K562 (cell line): ENCODE measurements around the gene JUP. TPM values are rescaled to one million over a fixed set of nuclear protein-coding genes. Genes with fewer than 3 reads are reported as not detected.

Source experiments
- CCNT2 ChIP-seq: IDR thresholded peaks from 2 replicates; pipeline ENCODE4 v1.6.1; 2011; ENCODE audit warnings: borderline replicate concordance, low read depth, mild to moderate bottlenecking, moderate library complexity, mixed read lengths, low read length; ENCODE audit not compliant: insufficient read length; ENCODE audit errors: extremely low read depth
- KLF6 ChIP-seq: fragments of 250-450 bp; sonication (Bioruptor Pico); IDR thresholded peaks from 2 replicates; pipeline ENCODE4 v1.4.0; 2020; ENCODE audit warnings: mild to moderate bottlenecking, moderate library complexity, borderline replicate concordance
- MEF2D ChIP-seq: conservative IDR thresholded peaks from 2 replicates; pipeline ENCODE4 v1.6.1; 2016; ENCODE audit warnings: low read depth, missing genetic modification characterization, missing compliant biosample characterization
- polyA plus RNA-seq, 8 experiments: library from polyadenylated mRNA; depleted of rRNA in 4 of 8; stranded (reverse) in 5 of 8; unstranded in 3 of 8; fragments of >200 nt; fragmentation: Nextera tagmentation in 2 of 8; fragmentation: Illumina TruSeq in 1 of 8; extraction: Ambion mirVana in 2 of 8; extraction: Trizol in 1 of 8; gene quantifications; 2 replicates each; pipeline versions ENCODE4 v1.2.1 to v1.2.3, GENCODE V29; 2011 to 2014; ENCODE audit warnings: inconsistent platforms in 1 of 8, missing spikeins in 1 of 8
- total RNA-seq, 7 experiments: library from RNA; depleted of rRNA in 6 of 7; stranded (reverse); fragments of >200 nt in 6 of 7; fragmentation: Illumina TruSeq in 2 of 7; extraction: Trizol in 2 of 7; gene quantifications; 2 replicates each; pipeline versions ENCODE4 v1.2.1 to v1.2.3, GENCODE V29; 2011 to 2021; ENCODE audit warnings: low replicate concordance in 1 of 7
- TF ChIP-seq, protein P1 (sequence below), 3 experiments: fragments of 200-800 bp in 1 of 3; fragments of 250-450 bp in 1 of 3; fragments of 450-650 bp in 1 of 3; sonication (Bioruptor Pico) in 1 of 3; sonication (Bioruptor generic) in 1 of 3; formaldehyde crosslinking in 1 of 3; IDR thresholded peaks; 2 replicates each; pipeline versions ENCODE4 v1.6.1 to v1.8.0; 2016 to 2022; ENCODE audit warnings: mild to moderate bottlenecking in 2 of 3, missing genetic modification characterization in 2 of 3, missing compliant biosample characterization in 1 of 3, moderate library complexity in 1 of 3
- TF ChIP-seq, protein P2 (sequence below): fragments of 250-450 bp; sonication (Bioruptor Pico); IDR thresholded peaks from 2 replicates; pipeline ENCODE4 v1.4.0; 2020
- TF ChIP-seq, protein P3 (sequence below): IDR thresholded peaks from 3 replicates; pipeline ENCODE4 v1.6.1; 2011; ENCODE audit warnings: borderline replicate concordance, mild to moderate bottlenecking; ENCODE audit not compliant: insufficient read length, insufficient read depth

Gene JUP
- total and polyA plus RNA-seq, 9 of the 15 experiments (the other 6 are each of a cell fraction or from before 2014, with no cell fraction given): 6.4 to 177 (median 31.2) TPM

DNA sequence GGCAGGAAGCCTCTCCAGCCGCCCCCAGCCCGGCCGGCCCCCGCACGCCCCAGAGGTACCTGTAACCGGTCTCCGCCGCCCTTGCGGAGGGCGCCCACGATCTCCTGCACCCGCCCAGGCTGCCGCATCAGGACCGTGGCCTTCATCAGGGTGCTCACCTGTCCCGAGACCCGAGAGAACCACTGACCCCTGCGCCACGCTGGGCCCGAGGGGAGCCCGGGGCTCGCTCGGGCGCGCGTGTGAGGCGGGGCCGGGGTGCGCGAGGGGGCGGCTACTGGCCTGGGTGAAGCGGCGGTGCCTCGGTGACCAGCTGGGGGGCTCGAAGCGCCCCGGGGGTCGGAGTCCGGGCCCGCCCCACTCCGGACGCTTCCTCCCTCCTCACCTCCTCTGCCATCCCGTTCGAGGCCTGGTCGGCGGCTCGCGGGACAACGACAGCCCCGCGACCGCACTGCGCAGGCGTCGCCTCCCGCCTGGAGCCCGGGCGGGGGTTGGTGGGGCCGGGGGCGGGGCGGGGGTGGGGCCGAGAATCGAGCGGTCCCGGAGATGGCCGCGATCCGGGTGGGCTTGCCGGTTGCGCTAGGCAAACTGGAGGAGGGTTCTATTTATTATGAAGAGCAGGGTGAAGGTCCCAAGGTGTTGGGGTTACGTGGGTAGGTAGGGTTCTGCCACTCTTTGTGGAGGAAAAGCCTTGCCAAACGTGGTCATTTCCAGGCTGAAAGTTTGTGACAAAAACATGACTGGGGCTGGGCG lies 49.5 kb upstream of the JUP start, which contains the start of gene NT5C3B (continued):
- TF ChIP-seq, protein P1, sequence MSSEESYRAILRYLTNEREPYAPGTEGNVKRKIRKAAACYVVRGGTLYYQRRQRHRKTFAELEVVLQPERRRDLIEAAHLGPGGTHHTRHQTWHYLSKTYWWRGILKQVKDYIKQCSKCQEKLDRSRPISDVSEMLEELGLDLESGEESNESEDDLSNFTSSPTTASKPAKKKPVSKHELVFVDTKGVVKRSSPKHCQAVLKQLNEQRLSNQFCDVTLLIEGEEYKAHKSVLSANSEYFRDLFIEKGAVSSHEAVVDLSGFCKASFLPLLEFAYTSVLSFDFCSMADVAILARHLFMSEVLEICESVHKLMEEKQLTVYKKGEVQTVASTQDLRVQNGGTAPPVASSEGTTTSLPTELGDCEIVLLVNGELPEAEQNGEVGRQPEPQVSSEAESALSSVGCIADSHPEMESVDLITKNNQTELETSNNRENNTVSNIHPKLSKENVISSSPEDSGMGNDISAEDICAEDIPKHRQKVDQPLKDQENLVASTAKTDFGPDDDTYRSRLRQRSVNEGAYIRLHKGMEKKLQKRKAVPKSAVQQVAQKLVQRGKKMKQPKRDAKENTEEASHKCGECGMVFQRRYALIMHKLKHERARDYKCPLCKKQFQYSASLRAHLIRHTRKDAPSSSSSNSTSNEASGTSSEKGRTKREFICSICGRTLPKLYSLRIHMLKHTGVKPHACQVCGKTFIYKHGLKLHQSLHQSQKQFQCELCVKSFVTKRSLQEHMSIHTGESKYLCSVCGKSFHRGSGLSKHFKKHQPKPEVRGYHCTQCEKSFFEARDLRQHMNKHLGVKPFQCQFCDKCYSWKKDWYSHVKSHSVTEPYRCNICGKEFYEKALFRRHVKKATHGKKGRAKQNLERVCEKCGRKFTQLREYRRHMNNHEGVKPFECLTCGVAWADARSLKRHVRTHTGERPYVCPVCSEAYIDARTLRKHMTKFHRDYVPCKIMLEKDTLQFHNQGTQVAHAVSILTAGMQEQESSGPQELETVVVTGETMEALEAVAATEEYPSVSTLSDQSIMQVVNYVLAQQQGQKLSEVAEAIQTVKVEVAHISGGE (CRISPR knock-in tag; IDR thresholded peaks at IDR 0.05): no peak
- TF ChIP-seq, protein P2, sequence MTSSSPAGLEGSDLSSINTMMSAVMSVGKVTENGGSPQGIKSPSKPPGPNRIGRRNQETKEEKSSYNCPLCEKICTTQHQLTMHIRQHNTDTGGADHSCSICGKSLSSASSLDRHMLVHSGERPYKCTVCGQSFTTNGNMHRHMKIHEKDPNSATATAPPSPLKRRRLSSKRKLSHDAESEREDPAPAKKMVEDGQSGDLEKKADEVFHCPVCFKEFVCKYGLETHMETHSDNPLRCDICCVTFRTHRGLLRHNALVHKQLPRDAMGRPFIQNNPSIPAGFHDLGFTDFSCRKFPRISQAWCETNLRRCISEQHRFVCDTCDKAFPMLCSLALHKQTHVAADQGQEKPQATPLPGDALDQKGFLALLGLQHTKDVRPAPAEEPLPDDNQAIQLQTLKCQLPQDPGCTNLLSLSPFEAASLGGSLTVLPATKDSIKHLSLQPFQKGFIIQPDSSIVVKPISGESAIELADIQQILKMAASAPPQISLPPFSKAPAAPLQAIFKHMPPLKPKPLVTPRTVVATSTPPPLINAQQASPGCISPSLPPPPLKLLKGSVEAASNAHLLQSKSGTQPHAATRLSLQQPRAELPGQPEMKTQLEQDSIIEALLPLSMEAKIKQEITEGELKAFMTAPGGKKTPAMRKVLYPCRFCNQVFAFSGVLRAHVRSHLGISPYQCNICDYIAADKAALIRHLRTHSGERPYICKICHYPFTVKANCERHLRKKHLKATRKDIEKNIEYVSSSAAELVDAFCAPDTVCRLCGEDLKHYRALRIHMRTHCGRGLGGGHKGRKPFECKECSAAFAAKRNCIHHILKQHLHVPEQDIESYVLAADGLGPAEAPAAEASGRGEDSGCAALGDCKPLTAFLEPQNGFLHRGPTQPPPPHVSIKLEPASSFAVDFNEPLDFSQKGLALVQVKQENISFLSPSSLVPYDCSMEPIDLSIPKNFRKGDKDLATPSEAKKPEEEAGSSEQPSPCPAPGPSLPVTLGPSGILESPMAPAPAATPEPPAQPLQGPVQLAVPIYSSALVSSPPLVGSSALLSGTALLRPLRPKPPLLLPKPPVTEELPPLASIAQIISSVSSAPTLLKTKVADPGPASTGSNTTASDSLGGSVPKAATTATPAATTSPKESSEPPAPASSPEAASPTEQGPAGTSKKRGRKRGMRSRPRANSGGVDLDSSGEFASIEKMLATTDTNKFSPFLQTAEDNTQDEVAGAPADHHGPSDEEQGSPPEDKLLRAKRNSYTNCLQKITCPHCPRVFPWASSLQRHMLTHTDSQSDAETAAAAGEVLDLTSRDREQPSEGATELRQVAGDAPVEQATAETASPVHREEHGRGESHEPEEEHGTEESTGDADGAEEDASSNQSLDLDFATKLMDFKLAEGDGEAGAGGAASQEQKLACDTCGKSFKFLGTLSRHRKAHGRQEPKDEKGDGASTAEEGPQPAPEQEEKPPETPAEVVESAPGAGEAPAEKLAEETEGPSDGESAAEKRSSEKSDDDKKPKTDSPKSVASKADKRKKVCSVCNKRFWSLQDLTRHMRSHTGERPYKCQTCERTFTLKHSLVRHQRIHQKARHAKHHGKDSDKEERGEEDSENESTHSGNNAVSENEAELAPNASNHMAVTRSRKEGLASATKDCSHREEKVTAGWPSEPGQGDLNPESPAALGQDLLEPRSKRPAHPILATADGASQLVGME (CRISPR knock-in tag): 0 out of 2 replicates have a peak, but pooled peaks have one; percentile 42
- no peak for TF ChIP-seq CCNT2
- TF ChIP-seq KLF6 (CRISPR knock-in tag): no peak
- no peak for TF ChIP-seq MEF2D (tag)
- TF ChIP-seq, protein P3, sequence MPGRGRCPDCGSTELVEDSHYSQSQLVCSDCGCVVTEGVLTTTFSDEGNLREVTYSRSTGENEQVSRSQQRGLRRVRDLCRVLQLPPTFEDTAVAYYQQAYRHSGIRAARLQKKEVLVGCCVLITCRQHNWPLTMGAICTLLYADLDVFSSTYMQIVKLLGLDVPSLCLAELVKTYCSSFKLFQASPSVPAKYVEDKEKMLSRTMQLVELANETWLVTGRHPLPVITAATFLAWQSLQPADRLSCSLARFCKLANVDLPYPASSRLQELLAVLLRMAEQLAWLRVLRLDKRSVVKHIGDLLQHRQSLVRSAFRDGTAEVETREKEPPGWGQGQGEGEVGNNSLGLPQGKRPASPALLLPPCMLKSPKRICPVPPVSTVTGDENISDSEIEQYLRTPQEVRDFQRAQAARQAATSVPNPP: no peak
